NB4 (cell line): ENCODE results near the gene MYO6.

Experiments used
- MYC ChIP-seq: IDR thresholded peaks from 2 replicates; pipeline ENCODE4 v1.6.1; 2011; ENCODE audit warnings: low read depth, low read length
- POLR2A ChIP-seq: IDR thresholded peaks from 2 replicates; pipeline ENCODE4 v1.6.1; 2011; ENCODE audit warnings: mild to moderate bottlenecking; ENCODE audit not compliant: insufficient read length; ENCODE audit errors: extremely low read depth
- TF ChIP-seq, protein P1 (sequence below): IDR thresholded peaks from one replicate; pipeline ENCODE4 v1.5.1; 2012; ENCODE audit warnings: low read depth, low read length
- TF ChIP-seq, protein P2 (sequence below): IDR thresholded peaks from 2 replicates; pipeline ENCODE4 v1.6.1; 2011; ENCODE audit warnings: low read depth, low read length

DNA sequence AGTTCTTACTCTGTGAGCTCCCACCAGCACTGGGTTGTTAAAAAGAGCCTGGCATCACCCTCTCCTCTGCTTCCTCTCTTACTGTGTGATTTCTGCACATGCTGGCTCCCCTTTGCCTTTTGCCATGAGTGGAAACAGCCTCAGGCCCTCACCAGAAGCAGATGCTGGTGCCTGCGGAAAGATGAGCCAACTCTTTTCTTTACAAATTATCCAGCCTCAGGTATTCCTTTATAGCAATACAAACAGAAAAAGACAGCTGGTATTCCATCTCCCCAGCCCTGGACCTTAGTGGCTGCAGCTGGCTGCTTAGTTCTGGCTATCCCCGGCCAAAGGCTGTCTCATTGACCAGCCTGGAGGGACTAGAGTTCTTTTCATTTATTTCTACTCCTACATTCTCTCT lies 194.3 kb downstream of the MYO6 start:
- TF ChIP-seq POLR2A (no peak), MYC (no peak)
- TF ChIP-seq, protein P1, sequence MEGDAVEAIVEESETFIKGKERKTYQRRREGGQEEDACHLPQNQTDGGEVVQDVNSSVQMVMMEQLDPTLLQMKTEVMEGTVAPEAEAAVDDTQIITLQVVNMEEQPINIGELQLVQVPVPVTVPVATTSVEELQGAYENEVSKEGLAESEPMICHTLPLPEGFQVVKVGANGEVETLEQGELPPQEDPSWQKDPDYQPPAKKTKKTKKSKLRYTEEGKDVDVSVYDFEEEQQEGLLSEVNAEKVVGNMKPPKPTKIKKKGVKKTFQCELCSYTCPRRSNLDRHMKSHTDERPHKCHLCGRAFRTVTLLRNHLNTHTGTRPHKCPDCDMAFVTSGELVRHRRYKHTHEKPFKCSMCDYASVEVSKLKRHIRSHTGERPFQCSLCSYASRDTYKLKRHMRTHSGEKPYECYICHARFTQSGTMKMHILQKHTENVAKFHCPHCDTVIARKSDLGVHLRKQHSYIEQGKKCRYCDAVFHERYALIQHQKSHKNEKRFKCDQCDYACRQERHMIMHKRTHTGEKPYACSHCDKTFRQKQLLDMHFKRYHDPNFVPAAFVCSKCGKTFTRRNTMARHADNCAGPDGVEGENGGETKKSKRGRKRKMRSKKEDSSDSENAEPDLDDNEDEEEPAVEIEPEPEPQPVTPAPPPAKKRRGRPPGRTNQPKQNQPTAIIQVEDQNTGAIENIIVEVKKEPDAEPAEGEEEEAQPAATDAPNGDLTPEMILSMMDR, result no peak
- TF ChIP-seq, protein P2, sequence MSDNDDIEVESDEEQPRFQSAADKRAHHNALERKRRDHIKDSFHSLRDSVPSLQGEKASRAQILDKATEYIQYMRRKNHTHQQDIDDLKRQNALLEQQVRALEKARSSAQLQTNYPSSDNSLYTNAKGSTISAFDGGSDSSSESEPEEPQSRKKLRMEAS, result no peak
